NCI-H187 (cell line): ENCODE data around the gene U2AF1L4.
"Not testable (repeated sequence)": the region's sequence is repeated elsewhere in the genome, so short reads cannot be mapped to it uniquely, and the experiment has no call there.

ENCODE experiments used
- DNase-seq, 2 experiments: peaks; one replicate each; lab custom pipeline; 2025; lab: John Stamatoyannopoulos, UW

U2AF1L4 gene

GRCh38 chr19:35725216-35725861 is 19.9 kb downstream of the U2AF1L4 start:
- DNase-seq: no peak

- no peak for DNase-seq
These were observed 20.7 kb downstream of the U2AF1L4 start for GRCh38 chr19:35724560-35724959.

GRCh38 chr19:35724132-35724531 is 21.1 kb downstream of the U2AF1L4 start:
- not testable (repeated sequence) for DNase-seq

- DNase-seq: no peak
These were observed 21.5 kb downstream of the U2AF1L4 start for GRCh38 chr19:35723671-35724070.

GRCh38 chr19:35722897-35723296 is 22.3 kb downstream of the U2AF1L4 start:
- DNase-seq: no peak

GRCh38 chr19:35722461-35722860 is 22.8 kb downstream of the U2AF1L4 start:
- no peak for DNase-seq

- DNase-seq: no peak
These were observed 23.8 kb downstream of the U2AF1L4 start for GRCh38 chr19:35721374-35721773.

GRCh38 chr19:35720648-35721047 is 24.6 kb downstream of the U2AF1L4 start:
- no peak for DNase-seq

- no peak for DNase-seq
These were observed 25.1 kb downstream of the U2AF1L4 start for GRCh38 chr19:35720163-35720524.

GRCh38 chr19:35719402-35720162 is 25.6 kb downstream of the U2AF1L4 start:
- no peak for DNase-seq

- no peak for DNase-seq
These were observed 26.7 kb downstream of the U2AF1L4 start for GRCh38 chr19:35718345-35719041.

- DNase-seq: peak in 1 of 2 experiments; percentile 78
These were observed 27.4 kb downstream of the U2AF1L4 start, which contains the start of gene KMT2B for GRCh38 chr19:35717665-35718344. Gene KMT2B (plus strand): TSS chr19:35718003. CDS start chr19:35718019, 16 bp downstream.

GRCh38 chr19:35716801-35717664 is 28.2 kb downstream of the U2AF1L4 start:
- DNase-seq: peak; percentile 91 to 98

GRCh38 chr19:35715981-35716800 is 29.0 kb downstream of the U2AF1L4 start:
- peak in 1 of 2 experiments; percentile 60 for DNase-seq

GRCh38 chr19:35715355-35715809 is 29.8 kb downstream of the U2AF1L4 start:
- DNase-seq: no peak

GRCh38 chr19:35714601-35715354 is 30.4 kb downstream of the U2AF1L4 start:
- no peak for DNase-seq

GRCh38 chr19:35713904-35714495 is 31.2 kb downstream of the U2AF1L4 start:
- no peak for DNase-seq

GRCh38 chr19:35713506-35713850 is 31.7 kb downstream of the U2AF1L4 start:
- DNase-seq: no peak
